ENCODE results near the gene ATP4A.

The ATP4A gene

GRCh38 chr19:35514282-35514809 is 49.1 kb downstream of the ATP4A start:
- no peak for TF ChIP-seq CTCF (IDR thresholded peaks at IDR 0.05; ENCODE audit: poor library complexity, severe bottlenecking)
- Histone ChIP-seq H3K27ac (ENCODE audit: poor library complexity, severe bottlenecking) (no peak overlapping the region), H3K27me3 (ENCODE audit: insufficient read depth, poor library complexity, severe bottlenecking) (no peaks in the 10 kb centered on the region), H3K36me3 (ENCODE audit: low read depth) (no peaks in the 10 kb centered on the region; the same call in 1 of the 2 replicates), H3K4me3 (ENCODE audit: severe bottlenecking) (no peak overlapping the region), H3K4me1 (ENCODE audit: insufficient read depth, poor library complexity, severe bottlenecking) (peaks cover 7% of the 10 kb centered on the region), H3K9me3 (ENCODE audit: severe bottlenecking) (no peaks in the 10 kb centered on the region)
- ATAC-seq (ENCODE audit: low read depth) (no peak), DNase-seq (ENCODE audit: low spot score) (no peak)

GRCh38 chr19:35513628-35514281 is 49.7 kb downstream of the ATP4A start, which contains the start of gene DMKN:
Gene DMKN, minus strand, starts transcription at chr19:35513649. Its CDS starts 174 bp downstream, at chr19:35513475.
- Histone ChIP-seq H3K36me3 (ENCODE audit: low read depth) (peaks cover 3% of the 10 kb centered on the region), H3K9me3 (ENCODE audit: severe bottlenecking) (no peaks in the 10 kb centered on the region), H3K27me3 (ENCODE audit: insufficient read depth, poor library complexity, severe bottlenecking) (no peaks in the 10 kb centered on the region), H3K27ac (ENCODE audit: poor library complexity, severe bottlenecking) (no peak within 1 kb of the TSS), H3K4me3 (ENCODE audit: severe bottlenecking) (no peak within 1 kb of the TSS), H3K4me1 (ENCODE audit: insufficient read depth, poor library complexity, severe bottlenecking) (peaks cover 11% of the 10 kb centered on the region)
- peak; percentile 20 for TF ChIP-seq CTCF (IDR thresholded peaks at IDR 0.05; ENCODE audit: poor library complexity, severe bottlenecking)
- DNase-seq (ENCODE audit: low spot score) (no peak), ATAC-seq (ENCODE audit: low read depth) (peak; percentile 34)

GRCh38 chr19:35512831-35513627 is 50.4 kb downstream of the ATP4A start:
- DNase-seq (ENCODE audit: low spot score) = no peak
- no peak for ATAC-seq (ENCODE audit: low read depth)
- H3K27me3 ChIP-seq (ENCODE audit: insufficient read depth, poor library complexity, severe bottlenecking) = no peaks in the 10 kb centered on the region
- no peak overlapping the region for H3K4me3 ChIP-seq (ENCODE audit: severe bottlenecking)
- peaks cover 10% of the 10 kb centered on the region for H3K36me3 ChIP-seq (ENCODE audit: low read depth)
- H3K9me3 ChIP-seq (ENCODE audit: severe bottlenecking) = no peaks in the 10 kb centered on the region
- H3K27ac ChIP-seq (ENCODE audit: poor library complexity, severe bottlenecking) = no peak overlapping the region
- peaks cover 9% of the 10 kb centered on the region for H3K4me1 ChIP-seq (ENCODE audit: insufficient read depth, poor library complexity, severe bottlenecking)
- TF ChIP-seq CTCF (IDR thresholded peaks at IDR 0.05; ENCODE audit: poor library complexity, severe bottlenecking) = no peak

- no peak for TF ChIP-seq CTCF (IDR thresholded peaks at IDR 0.05; ENCODE audit: poor library complexity, severe bottlenecking)
- no peaks in the 10 kb centered on the region for H3K27me3 ChIP-seq (ENCODE audit: insufficient read depth, poor library complexity, severe bottlenecking)
- no peaks in the 10 kb centered on the region for H3K9me3 ChIP-seq (ENCODE audit: severe bottlenecking)
- DNase-seq (ENCODE audit: low spot score) (no peak), ATAC-seq (ENCODE audit: low read depth) (no peak)
- no peak overlapping the region for H3K27ac ChIP-seq (ENCODE audit: poor library complexity, severe bottlenecking)
- peaks cover 9% of the 10 kb centered on the region for H3K4me1 ChIP-seq (ENCODE audit: insufficient read depth, poor library complexity, severe bottlenecking)
- H3K4me3 ChIP-seq (ENCODE audit: severe bottlenecking) = no peak overlapping the region
- H3K36me3 ChIP-seq (ENCODE audit: low read depth) = peaks cover 27% of the 10 kb centered on the region
Observed at GRCh38 chr19:35511337-35511736, 52.1 kb downstream of the ATP4A start.
